Measurements from ENCODE around the gene PBOV1.

Gene PBOV1

GRCh38 chr6:138235693-138236092 is 17.4 kb upstream of the PBOV1 start:
- no peak for TF ChIP-seq CTCF (IDR thresholded peaks at IDR 0.05; ENCODE audit: low read depth, low read length)
- H3K9me3 ChIP-seq: no peaks in the 10 kb centered on the region
- H3K27me3 ChIP-seq: 0 out of 2 replicates have a peak, but pooled peaks cover 4% of the 10 kb centered on the region
- no peaks in the 10 kb centered on the region for H3K4me1 ChIP-seq
- no peaks in the 10 kb centered on the region for H3K36me3 ChIP-seq
- H3K4me3 ChIP-seq (ENCODE audit: low read depth, low read length): no peak overlapping the region
- no peak for DNase-seq

GRCh38 chr6:138235205-138235604 is 16.9 kb upstream of the PBOV1 start:
- Histone ChIP-seq H3K36me3 (no peaks in the 10 kb centered on the region), H3K4me1 (no peaks in the 10 kb centered on the region), H3K9me3 (no peaks in the 10 kb centered on the region), H3K4me3 (ENCODE audit: low read depth, low read length) (no peak overlapping the region), H3K27me3 (0 out of 2 replicates have a peak, but pooled peaks cover 6% of the 10 kb centered on the region)
- no peak for DNase-seq
- TF ChIP-seq CTCF (IDR thresholded peaks at IDR 0.05; ENCODE audit: low read depth, low read length): no peak

- DNase-seq: no peak
- H3K27me3 ChIP-seq: 0 out of 2 replicates have a peak, but pooled peaks cover 6% of the 10 kb centered on the region
- no peak for TF ChIP-seq CTCF (IDR thresholded peaks at IDR 0.05; ENCODE audit: low read depth, low read length)
- H3K4me3 ChIP-seq (ENCODE audit: low read depth, low read length): no peak overlapping the region
- no peaks in the 10 kb centered on the region for H3K4me1 ChIP-seq
- H3K9me3 ChIP-seq: no peaks in the 10 kb centered on the region
- H3K36me3 ChIP-seq: no peaks in the 10 kb centered on the region
These were observed 16.1 kb upstream of the PBOV1 start for GRCh38 chr6:138234363-138234762.

GRCh38 chr6:138231381-138231886 is 13.1 kb upstream of the PBOV1 start:
- Histone ChIP-seq H3K36me3 (no peaks in the 10 kb centered on the region), H3K4me1 (no peaks in the 10 kb centered on the region), H3K4me3 (ENCODE audit: low read depth, low read length) (no peak overlapping the region), H3K27me3 (0 out of 2 replicates have a peak, but pooled peaks cover 6% of the 10 kb centered on the region), H3K9me3 (no peaks in the 10 kb centered on the region)
- DNase-seq: no peak
- no peak for TF ChIP-seq CTCF (IDR thresholded peaks at IDR 0.05; ENCODE audit: low read depth, low read length)

GRCh38 chr6:138230759-138231380 is 12.6 kb upstream of the PBOV1 start:
- no peak for DNase-seq
- Histone ChIP-seq H3K27me3 (0 out of 2 replicates have a peak, but pooled peaks cover 3% of the 10 kb centered on the region), H3K4me3 (ENCODE audit: low read depth, low read length) (no peak overlapping the region), H3K4me1 (no peaks in the 10 kb centered on the region), H3K9me3 (no peaks in the 10 kb centered on the region), H3K36me3 (no peaks in the 10 kb centered on the region)
- TF ChIP-seq CTCF (IDR thresholded peaks at IDR 0.05; ENCODE audit: low read depth, low read length): no peak

- Histone ChIP-seq H3K4me3 (ENCODE audit: low read depth, low read length) (no peak overlapping the region), H3K27me3 (0 out of 2 replicates have a peak, but pooled peaks cover 3% of the 10 kb centered on the region), H3K36me3 (no peaks in the 10 kb centered on the region), H3K9me3 (no peaks in the 10 kb centered on the region), H3K4me1 (no peaks in the 10 kb centered on the region)
- no peak for DNase-seq
- TF ChIP-seq CTCF (IDR thresholded peaks at IDR 0.05; ENCODE audit: low read depth, low read length): no peak
These were observed 11.9 kb upstream of the PBOV1 start for GRCh38 chr6:138230221-138230620.

All from BE2C (cell line).